ENCODE data around the gene TNP1.

The TNP1 gene

DNA sequence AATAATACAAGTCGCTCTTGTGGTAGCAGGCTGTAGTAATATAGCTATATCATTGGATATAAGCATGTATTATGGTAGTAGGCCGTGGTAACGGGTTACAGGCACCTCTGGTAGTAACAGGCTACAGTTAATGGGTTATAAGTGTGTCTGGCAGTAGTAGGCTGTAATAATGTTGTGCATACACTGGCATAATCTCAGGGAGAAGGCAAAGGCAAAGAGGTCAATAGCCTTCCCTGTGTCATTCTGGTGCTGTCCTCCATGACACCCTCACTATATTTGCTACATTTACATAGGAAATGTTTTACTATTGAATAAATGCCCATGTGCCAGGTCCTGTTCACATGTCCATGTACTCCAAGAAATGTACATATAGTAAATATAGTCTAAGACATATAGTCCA lies 12.8 kb upstream of the TNP1 start:
- FAIRE-seq, result no peak

DNA sequence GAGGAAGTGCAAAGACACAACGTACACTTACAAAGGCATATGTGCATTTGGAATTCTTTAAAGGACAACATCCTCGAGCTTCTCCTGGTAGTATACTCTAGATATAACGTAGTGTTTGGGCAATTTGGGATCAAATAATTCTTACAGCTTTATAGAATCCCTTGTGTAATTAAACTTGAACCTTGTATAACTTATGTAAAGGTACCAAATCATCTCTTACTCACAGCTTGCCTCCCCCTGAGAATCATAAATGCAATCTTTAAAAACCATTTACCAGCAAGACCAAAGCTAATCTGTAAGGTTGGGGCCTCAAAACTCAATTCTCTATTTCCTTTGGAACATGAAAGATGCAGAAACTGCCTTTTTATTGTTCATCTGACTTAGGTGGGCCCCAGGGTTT lies 12.2 kb upstream of the TNP1 start:
- FAIRE-seq, result no peak

DNA sequence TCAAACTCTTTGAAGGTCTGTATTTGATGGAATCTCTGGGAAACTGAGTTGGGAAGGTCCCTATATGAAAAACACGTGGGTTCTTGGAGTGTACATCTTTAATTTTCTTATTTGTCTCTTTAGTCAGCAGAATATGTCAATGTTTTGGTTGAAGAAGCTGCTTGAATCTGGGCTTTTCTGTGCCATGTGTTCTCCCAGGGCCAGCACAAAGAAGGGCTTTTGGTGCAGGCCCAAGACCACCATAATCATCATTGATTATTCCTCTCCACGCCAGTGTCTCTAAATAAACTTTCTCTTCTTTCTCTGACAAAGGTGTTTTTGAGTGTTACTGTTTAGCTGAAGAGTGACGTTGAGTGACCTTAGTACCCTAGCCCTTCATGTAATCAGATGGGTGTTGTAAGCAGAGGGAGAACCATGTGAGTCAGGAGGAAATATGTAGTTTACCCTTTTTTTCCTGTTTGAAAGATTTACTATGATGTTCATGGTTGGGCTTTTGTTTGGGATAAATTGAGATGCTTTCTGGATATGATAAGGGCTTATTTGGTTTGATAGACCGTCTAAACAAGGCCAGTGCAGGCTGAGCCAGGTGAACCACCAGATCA lies 11.6 kb upstream of the TNP1 start:
- FAIRE-seq, result no peak

DNA sequence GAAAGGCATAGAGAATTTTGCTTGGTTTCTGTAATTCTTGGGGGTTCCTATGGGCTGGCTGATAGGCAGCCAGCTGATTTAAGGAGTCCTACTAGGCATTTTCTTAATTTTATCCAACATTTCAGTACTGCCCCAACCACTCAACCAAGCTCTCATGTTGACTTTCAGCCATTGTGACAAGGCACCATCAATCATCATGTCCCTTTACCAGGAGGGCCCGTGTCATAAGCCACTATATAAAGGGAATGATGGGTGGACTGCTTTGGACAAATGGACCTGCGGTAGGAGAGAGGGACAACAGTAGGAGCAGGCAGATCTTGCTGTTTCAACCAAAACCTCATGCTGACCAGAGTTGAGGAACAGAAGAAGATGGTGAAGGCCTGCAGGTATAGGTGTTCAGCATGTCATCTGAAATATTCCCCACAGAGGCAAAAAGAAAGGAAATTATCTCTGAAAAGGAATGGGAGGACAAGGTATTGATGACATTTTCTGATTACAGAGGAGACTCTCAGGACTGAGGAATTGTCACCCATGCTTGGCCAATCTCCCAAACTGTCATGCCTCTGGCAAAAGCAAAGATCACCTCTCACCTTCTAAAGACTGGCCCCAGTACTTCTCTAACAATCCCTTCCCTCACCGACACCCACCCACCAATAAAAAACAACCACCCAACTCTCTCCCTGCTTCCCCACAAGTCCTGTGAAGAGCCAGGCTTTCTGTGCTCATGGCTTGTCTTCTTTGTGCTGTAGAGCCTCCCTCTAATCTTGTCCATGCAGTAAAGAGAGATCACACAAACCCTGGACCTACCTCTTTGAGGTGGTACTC lies 10.9 kb upstream of the TNP1 start:
- FAIRE-seq, result no peak

DNA sequence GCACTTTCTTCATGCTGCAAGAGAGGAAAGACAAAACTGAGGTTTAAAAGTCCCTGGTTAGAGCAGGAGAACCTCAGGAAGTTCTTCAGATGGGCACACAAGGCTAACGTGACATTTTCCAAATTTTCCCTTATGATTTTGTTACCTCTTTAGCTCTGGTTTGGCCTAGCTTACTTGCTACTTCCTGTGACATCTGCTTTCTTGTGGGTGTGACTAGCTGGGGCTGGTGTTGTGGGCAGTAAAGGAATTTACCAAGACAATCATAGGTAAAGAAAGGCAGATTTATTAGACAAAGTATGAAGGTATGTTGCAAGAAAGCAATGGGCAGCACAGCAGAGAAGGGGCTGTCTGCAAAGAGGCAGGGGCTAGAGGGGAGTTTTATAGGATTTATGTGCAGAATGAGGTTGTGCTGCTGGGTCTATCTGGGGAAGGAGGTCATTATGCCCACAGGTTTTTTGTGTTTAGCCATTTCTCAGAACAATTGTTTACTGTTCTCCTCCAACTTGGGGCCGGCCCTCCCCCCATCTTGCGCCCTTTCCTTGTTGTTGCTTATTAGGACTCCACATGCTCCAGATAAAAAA lies 6.7 kb upstream of the TNP1 start:
- no peak for FAIRE-seq

DNA sequence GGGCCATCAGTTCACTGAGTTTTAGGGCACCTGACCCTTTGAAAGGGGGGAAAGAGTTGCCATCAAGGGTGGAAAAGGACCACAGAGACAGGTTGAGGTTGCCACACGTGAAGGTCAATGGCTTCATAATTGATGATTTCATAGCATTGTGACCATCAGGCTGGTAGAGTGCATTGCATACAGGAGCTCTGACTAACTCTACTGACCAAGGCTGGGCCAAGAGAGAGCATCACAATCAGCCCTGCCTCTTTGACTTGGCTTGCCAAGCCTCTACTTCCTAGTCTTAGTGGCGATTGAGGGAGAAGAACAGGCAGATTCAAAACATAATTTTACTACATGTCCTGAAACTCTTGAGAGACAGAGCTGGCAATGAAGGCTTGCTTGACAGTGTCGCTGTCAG lies 5.8 kb upstream of the TNP1 start:
- no peak for FAIRE-seq

DNA sequence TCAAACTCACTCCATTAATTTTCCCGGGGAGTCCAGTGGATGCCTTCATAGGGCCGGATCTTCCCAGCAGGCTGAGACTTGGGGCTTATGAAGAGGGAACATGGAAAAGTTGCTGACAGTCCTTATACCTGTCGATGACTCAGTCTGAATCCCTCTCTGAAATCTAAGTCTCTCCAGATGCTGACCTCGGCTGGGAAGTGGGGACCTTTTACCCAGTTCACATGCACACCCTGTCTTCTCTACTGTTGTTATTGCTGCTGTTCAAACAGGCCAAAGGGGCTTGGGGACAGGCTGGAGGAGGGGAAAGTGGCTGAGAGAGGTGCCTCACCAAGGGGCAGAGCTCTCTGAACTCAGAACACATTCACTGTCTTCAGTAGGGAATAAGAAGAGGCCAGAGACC lies 4.1 kb upstream of the TNP1 start:
- FAIRE-seq, result no peak

DNA sequence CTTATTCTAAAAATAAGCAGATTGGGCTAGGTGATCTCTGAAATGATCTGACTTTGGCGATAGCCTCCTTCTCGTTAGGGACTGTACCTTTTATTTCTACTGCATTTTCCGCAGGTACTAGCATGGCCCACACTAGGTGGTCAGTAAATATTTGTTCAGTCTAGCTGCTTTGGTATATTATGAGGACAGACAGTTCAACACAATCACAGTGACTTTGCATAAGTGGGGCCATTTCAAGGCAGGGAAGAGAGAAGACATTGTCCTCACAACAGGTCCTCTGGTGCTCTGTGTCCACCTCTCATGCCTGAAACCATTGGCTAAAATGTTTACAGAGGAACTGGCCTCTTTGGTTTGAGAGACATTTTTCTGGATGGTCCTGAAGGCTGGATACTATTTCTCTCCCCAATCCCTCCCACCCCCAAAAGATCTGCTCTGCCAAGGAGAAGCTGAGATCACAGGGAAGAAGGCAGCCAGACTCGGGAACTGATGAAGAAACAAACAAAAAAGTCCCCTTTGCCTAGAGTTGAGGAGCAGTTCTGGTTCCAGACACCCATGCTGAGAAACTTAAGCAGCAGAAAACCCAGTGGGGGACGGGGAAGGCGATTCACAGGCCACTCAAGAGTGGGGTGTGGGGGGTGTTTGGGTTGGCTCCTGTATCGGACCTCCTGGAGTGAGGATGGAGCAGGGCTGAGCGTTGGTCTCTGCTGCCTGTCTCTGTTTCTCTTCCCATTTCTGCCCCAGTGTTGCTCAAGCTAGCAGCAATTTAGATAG lies 2.9 kb upstream of the TNP1 start:
- FAIRE-seq, result no peak

DNA sequence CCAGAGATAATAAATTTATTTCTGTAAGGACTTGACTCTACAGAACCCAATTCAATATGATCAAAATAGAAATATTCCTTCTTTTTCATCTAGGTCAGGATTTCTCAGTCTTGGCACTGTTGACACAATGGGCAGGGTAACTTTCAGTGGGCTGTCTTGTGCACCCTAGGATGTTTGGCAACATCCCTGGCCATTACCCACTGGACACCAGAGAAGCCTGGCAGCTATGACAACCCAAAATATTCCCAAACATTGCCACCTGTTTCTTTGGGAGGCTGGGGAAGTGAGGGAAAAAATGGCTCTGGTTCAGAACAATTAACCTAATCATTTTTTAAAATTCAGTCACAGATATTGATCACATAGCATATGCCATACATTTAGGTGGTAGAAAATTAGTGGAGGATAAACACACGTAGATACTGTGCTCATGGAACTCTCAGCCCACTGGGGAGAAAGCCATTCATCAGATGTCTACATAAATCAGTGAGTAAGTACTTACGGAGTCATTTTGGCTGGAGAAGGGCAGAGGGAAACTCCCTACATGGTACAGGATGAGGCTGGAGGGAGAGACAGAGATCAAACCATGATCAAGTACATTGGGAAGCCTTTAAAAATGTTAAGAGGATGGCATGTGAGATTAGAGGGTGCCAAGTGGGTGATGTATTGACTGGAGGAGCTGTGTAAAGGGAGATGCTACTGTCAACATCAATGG lies 718 bp upstream of the TNP1 start:
- FAIRE-seq, result no peak

DNA sequence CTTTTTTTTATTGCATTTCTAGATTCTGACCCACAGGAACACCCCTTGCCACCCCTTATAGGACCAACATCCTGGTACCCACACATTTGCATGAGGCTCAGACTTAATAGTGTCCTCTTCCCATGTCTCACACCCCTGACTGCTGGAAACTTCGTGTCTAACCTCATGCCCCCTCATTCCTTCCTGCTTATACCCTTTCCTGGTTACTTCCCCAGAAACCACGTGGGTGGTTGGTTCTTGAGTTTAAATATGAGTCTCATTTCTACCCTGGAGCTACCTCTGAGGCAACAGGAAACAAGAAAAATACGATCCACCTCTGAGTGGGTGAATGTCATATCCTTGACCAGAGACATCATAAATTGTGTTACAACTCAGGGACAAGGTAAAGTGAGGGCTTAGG lies 1.6 kb downstream of the TNP1 start:
- no peak for FAIRE-seq

DNA sequence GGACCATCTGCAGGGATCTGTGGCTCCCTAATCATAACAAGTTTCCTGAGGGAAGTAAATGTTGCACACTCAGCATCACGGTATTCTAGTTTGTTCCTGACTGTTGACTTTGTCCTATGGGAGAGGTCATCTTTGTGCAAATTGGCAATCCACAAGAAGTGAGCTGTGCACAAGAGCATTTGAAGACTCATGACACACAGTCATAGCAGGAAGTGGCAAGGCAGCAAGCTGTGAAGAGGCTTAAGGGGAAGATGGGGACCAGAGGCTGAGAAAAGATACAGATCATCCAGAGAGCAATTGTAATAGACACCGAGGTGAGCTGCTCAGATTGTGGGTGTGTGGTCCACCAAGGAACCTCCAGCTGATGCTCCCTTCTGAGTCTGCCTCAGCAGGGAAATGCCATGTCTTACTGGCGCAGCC lies 2.7 kb downstream of the TNP1 start:
- no peak for FAIRE-seq

DNA sequence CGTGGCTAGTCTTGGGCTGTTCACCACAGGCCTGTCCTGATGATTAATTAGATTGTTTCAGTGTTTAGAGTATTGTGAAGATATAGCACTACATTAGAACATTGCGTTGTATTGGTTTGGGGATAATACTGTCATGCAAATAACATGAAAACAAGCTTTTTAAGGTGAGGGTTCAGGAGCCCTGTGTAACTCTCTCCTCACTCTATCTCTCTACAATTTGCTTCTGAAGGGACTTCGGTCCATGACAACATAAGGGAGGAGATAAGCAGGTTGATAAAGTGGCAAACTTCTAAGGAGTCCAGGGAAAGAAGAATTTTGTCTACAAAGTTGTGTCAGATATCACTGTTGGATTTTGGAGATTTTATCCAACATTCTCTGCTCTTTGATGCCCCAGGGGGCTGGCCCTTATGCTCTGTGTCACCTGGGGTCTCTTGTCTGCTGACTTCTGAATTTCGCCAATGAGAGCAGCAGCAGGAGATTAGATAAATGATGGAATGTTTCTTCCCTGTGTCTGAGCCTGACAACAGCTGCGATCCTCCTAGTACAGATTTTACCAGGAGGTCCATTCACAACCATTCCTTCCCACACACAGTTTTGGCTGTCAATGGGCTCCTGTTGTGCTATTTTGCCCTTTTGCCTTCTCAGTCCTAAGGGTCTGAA lies 3.3 kb downstream of the TNP1 start:
- FAIRE-seq, result no peak

DNA sequence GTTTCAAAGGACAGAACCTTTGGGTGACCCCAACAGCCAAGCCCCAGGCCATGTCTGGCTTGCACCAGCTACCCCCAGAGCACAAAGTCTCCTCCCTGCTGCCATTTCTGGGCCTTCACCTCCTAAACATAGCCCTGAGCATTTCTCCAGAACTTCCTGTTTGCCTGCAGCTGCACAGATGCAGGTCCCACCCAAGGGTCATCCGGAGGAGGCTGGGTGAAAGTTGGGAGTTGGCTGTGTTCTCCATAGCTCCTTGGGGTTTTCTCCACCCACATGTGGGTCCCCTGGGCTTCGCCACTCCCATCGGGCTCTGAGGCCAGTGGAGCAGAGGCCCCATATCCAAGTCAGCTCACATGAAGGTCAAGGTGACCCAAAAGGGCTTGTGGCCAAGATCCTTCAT lies 4.3 kb downstream of the TNP1 start:
- no peak for FAIRE-seq

DNA sequence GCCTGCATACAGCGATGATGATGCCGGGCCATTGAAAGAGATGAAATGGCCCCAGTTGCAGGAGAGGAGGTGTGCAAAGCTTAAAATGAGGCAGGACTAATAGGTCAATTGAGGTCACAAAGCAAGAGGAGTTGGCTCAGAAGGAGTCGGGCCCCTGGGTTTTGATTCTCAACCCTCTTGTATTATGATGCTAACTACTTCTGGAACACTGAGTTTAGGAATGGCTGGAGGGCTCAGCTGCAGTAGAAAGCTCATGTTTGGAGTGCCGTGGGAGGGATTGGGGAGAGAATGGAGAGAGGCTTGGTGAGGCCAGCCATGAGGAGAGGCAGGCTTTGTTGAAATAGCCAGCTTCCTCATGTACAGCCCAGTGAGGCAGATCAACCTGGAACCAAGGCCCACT lies 4.8 kb downstream of the TNP1 start:
- no peak for FAIRE-seq

DNA sequence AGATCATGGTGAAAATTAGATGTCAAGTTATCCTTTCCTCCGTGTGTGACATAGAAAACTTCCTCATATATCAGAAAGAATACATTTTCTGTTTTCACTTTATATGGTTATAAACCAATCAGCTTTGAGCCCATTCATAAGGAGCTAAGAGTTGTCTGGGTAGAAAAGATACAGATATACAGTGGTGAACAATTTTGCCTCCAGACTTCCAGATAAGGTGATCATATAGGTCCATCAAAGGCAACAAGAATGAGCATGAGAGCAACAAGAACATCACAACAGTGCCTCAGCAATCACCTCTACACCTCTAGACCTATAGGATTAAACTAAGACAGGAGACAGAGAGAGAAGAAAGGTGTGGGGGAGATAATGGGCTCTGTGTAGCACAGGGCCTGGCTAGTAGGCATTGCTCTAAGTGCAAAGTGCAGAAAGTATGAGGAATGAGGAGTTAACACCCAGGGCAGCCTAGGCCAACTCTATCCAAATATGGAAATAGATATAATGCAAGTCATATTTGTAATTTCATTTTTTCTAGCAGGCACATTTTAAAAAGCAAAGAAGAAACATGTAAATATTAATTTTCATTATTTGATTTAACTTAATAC lies 8.3 kb downstream of the TNP1 start:
- no peak for FAIRE-seq

DNA sequence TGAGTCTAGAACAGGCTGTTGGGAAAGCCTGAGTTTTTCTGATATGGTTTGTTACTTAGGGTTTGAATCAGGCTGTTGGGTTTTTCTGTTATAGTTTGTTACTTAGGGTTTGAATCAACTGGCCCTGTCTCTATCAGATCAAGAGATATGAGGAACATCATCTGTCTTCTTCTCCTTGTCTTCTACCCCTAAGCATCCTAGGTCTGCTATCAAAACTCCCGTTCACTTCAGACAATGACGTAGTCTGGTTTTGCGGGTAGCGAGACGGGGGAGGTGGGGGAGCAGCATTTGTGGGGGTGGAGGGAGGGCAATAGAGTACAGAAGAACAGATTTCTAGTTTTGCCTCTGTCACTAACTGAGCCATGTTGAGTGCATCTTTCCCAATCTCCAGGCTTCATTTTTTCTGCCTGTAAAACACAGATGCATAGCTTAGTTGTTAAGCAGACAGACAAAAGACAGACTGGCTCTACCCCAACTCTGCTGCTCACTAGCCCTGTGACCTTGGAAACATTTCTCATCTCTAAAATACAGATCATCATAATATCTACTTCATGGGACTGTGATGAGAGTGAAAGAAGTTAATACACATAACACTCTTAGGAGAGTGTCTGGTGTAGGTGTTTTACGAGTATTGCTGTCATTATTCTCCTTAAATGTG lies 9.1 kb downstream of the TNP1 start:
- FAIRE-seq, result no peak

DNA sequence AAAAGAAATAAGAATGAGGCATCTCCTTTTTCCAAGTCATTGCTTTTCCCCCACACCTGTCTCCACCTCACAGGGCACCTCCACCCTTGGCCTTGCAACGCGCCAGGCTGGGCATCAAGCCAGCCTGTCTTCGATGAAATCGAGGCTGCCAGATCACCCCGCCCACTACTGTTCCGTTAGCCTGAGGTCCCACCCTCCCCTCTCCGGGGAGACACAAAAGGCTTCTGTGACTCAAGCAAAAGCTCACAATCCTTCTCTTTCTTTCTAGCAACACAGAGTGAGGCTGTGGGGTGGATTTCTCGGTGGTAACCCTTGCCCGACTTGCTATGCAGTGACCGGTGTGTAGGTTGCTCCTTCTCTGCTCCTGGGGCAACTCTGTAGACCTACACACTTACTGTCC lies 9.9 kb downstream of the TNP1 start:
- no peak for FAIRE-seq

DNA sequence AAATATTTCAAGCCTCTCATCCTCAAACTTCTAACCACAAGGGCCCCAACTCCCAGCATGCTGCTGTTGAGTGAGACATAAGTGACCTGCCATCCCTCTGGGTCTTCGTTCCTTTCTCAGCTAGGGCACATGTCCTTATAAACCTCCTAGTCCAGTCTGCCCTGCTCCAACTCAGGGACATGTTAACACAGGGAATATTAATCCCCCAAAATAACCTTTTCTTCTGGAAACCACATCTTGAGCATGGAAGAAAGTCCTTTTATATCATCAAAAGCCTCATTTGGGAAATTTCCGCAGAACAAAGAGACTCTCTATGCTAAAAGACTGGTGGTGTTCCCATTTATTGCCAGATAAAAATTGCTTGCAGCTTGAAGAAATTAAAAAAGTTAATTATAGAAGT lies 14.4 kb downstream of the TNP1 start:
- no peak for FAIRE-seq

DNA sequence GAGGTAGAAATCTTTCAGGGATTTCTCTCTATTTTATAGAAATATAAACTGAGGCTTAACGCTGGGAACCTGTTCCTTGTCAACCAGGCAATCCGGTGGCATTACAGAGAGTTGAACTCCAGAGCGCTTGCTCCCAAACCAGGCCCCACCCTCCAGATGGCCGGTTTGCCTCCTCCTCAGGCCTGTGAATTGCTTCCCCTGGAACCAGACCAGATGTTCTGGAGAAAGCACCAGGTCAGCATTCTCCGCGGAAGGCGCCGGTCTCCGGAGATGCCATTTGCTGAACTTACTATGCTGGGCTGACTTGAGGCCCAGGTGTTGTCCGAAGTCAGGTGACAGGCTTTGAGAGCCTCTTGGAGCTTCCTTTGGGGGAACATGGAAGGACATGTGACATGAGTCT lies 17.2 kb downstream of the TNP1 start:
- FAIRE-seq, result no peak

DNA sequence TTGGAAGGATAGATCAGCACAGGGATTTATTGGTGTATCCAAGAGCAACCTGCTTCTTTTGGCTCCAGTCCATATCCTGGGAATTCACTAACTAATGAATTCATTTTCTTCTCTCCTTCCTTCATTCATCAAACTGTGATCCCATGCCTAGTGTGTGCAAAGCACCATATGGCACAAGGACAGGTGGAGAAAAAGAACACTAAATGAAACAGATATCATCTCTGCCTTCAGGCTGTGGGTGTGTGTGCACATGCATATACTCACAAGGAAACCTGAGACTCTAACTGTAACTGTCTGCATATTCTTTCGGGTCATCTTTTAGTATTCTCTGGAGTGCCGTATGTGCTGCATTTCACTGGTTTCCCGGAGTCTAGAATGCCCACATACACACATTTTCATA lies 20.2 kb downstream of the TNP1 start:
- FAIRE-seq, result no peak

DNA sequence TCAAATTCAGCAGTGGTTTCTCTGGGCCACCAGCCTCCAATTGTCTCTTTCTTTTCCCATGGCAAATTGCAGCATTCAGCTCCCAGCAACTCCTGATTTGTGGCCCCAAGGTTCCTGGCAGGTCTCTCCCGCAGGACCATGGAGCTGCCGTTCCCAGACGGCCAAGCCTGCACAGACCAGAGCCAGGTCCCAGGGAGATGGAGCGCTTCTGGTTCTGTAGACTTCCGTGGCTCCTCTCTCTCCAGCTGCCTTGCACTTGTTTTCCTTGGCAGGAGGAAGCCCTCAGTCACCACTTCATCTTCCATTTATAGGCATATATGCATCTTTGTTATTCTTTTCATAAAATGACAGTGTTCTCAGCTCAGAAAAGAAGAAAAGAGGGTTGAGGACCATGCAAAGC lies 21.7 kb downstream of the TNP1 start:
- no peak for FAIRE-seq

DNA sequence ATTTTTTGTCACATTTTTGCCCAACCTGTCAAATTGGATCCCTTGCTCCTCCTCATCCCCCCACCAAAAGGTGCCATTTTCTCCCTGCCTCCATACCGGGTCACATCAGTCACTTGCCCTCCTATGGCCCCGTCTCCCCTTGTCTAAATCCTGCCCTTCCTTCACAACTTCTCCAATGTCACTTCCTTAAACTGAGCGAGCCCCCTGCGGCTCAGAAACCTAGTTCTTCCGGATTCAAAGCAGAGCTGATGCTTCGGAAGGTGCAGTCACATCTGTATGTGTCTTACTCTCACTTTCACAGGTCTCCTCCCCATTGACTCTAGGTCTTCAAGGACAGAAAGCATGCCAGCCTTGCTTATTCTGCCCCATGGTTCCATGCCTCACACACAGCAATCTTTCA lies 22.1 kb downstream of the TNP1 start:
- no peak for FAIRE-seq
